ENCODE results near the gene APBB2.

GRCh38 chr4:41072021-41072777, 142.1 kb downstream of the APBB2 start:
- TF ChIP-seq, protein P1, sequence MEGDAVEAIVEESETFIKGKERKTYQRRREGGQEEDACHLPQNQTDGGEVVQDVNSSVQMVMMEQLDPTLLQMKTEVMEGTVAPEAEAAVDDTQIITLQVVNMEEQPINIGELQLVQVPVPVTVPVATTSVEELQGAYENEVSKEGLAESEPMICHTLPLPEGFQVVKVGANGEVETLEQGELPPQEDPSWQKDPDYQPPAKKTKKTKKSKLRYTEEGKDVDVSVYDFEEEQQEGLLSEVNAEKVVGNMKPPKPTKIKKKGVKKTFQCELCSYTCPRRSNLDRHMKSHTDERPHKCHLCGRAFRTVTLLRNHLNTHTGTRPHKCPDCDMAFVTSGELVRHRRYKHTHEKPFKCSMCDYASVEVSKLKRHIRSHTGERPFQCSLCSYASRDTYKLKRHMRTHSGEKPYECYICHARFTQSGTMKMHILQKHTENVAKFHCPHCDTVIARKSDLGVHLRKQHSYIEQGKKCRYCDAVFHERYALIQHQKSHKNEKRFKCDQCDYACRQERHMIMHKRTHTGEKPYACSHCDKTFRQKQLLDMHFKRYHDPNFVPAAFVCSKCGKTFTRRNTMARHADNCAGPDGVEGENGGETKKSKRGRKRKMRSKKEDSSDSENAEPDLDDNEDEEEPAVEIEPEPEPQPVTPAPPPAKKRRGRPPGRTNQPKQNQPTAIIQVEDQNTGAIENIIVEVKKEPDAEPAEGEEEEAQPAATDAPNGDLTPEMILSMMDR (IDR thresholded peaks at IDR 0.05) = no peak
- TF ChIP-seq EZH2 (IDR thresholded peaks at IDR 0.05; ENCODE audit: borderline replicate concordance, insufficient read depth, low read depth, low read length, poor library complexity, severe bottlenecking) = no peak
